GM06990 (cell line): ENCODE measurements around the gene SH3PXD2A.

Experiments used
- DNase-seq: peaks from one replicate; pipeline ENCODE4 v3.0.0-alpha.2; 2011; ENCODE audit not compliant: insufficient read length; ENCODE audit errors: extremely low read depth
- H3K27me3 ChIP-seq: replicated peaks from 2 replicates; pipeline ENCODE4 v1.6.0; 2011; ENCODE audit warnings: low read length; ENCODE audit not compliant: control insufficient read depth, insufficient read depth
- H3K36me3 ChIP-seq: 2 replicates; pipeline ENCODE4 v1.5.1; 2011; ENCODE audit warnings: low read length; ENCODE audit not compliant: control insufficient read depth, insufficient read depth
- H3K4me3 ChIP-seq: replicated peaks from 2 replicates; pipeline ENCODE4 v1.5.1; 2011; ENCODE audit warnings: low read depth, mild to moderate bottlenecking, control low read depth, low read length
- TF ChIP-seq, protein P1 (sequence below): IDR thresholded peaks from 2 replicates; pipeline ENCODE4 v1.5.1; 2011; ENCODE audit warnings: low read length, control low read depth, mild to moderate bottlenecking, inconsistent platforms; ENCODE audit not compliant: insufficient read depth, poor library complexity, severe bottlenecking

The SH3PXD2A gene

GRCh38 chr10:103737735-103738367 is 117.5 kb downstream of the SH3PXD2A start:
- no peaks in the 10 kb centered on the region for H3K36me3 ChIP-seq
- TF ChIP-seq, protein P1, sequence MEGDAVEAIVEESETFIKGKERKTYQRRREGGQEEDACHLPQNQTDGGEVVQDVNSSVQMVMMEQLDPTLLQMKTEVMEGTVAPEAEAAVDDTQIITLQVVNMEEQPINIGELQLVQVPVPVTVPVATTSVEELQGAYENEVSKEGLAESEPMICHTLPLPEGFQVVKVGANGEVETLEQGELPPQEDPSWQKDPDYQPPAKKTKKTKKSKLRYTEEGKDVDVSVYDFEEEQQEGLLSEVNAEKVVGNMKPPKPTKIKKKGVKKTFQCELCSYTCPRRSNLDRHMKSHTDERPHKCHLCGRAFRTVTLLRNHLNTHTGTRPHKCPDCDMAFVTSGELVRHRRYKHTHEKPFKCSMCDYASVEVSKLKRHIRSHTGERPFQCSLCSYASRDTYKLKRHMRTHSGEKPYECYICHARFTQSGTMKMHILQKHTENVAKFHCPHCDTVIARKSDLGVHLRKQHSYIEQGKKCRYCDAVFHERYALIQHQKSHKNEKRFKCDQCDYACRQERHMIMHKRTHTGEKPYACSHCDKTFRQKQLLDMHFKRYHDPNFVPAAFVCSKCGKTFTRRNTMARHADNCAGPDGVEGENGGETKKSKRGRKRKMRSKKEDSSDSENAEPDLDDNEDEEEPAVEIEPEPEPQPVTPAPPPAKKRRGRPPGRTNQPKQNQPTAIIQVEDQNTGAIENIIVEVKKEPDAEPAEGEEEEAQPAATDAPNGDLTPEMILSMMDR, result no peak

GRCh38 chr10:103736763-103737162 is 118.6 kb downstream of the SH3PXD2A start:
- Histone ChIP-seq H3K4me3 (no peak overlapping the region), H3K36me3 (no peaks in the 10 kb centered on the region), H3K27me3 (no peaks in the 10 kb centered on the region)
- no peak for DNase-seq
- TF ChIP-seq, protein P1, result no peak

More at GRCh38 chr10:103737735-103738367, 117.5 kb downstream of the SH3PXD2A start:
- no peak for DNase-seq
- Histone ChIP-seq H3K27me3 (no peaks in the 10 kb centered on the region), H3K4me3 (no peak overlapping the region)

DNA sequence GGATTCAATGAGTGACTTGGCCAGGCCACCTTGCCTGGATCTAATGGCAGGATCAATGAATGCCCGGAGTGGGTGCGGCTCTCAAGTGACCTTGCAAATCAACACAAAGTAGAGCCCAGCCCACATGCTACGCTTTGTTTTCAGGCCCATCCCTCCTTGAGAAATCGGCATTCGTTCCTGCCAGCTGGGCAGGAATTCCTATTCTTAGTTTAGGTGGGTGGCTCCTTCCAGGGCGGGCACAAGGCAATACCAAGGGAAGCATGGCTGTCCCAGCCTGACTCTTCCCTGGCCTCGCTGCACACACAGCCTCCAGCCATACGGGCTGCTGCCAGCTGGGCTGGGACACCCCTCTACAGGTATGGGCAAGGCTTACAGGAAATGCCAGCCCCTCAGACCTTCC is 119.3 kb downstream of the SH3PXD2A start:
- no peak overlapping the region for H3K4me3 ChIP-seq
- DNase-seq, result no peak
- no peaks in the 10 kb centered on the region for H3K36me3 ChIP-seq
- TF ChIP-seq, protein P1, result no peak
- H3K27me3 ChIP-seq, result no peaks in the 10 kb centered on the region

DNA sequence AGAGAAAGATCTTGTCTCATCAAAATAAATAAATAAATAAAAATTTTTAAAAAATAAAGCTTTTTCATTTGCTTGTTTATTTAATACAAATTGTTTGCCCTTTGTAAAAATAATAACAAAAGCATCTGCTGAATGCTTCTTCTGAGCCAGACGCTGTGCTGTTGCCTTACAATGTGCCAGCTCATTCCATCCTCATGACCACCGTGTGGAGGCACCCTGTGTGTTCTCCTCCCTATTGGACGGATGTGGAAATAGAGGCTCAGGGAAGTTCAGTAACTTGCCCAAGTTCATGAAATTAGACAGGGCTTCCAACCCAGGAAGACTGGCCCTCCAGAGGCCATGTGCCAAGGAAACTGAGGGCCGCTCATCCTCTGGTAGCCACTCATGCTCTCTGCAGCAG is 120.6 kb downstream of the SH3PXD2A start:
- DNase-seq, result no peak
- H3K36me3 ChIP-seq, result no peaks in the 10 kb centered on the region
- no peak overlapping the region for H3K4me3 ChIP-seq
- TF ChIP-seq, protein P1, result no peak
- no peaks in the 10 kb centered on the region for H3K27me3 ChIP-seq

- TF ChIP-seq, protein P1, result no peak
- Histone ChIP-seq H3K36me3 (no peaks in the 10 kb centered on the region), H3K27me3 (no peaks in the 10 kb centered on the region), H3K4me3 (no peak overlapping the region)
- DNase-seq, result no peak
These were observed 122.3 kb downstream of the SH3PXD2A start for GRCh38 chr10:103733045-103733419.

- Histone ChIP-seq H3K4me3 (no peak overlapping the region), H3K27me3 (no peaks in the 10 kb centered on the region; the same call in 1 of the 2 replicates), H3K36me3 (no peaks in the 10 kb centered on the region)
- DNase-seq, result no peak
- TF ChIP-seq, protein P1, result no peak
These were observed 122.9 kb downstream of the SH3PXD2A start for GRCh38 chr10:103732339-103733044.
